Measurements from ENCODE around the gene ACP4.
"Not testable (repeated sequence)": the region's sequence is repeated elsewhere in the genome, so short reads cannot be mapped to it uniquely, and the experiment has no call there.

The ACP4 gene, protein sequence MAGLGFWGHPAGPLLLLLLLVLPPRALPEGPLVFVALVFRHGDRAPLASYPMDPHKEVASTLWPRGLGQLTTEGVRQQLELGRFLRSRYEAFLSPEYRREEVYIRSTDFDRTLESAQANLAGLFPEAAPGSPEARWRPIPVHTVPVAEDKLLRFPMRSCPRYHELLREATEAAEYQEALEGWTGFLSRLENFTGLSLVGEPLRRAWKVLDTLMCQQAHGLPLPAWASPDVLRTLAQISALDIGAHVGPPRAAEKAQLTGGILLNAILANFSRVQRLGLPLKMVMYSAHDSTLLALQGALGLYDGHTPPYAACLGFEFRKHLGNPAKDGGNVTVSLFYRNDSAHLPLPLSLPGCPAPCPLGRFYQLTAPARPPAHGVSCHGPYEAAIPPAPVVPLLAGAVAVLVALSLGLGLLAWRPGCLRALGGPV

GRCh38 chr19:50790396-50790795 lies at the start of gene ACP4:
Gene ACP4 (plus strand): TSS chr19:50790415. CDS start chr19:50790415, 0 bp downstream.
- no peak for ATAC-seq

DNA sequence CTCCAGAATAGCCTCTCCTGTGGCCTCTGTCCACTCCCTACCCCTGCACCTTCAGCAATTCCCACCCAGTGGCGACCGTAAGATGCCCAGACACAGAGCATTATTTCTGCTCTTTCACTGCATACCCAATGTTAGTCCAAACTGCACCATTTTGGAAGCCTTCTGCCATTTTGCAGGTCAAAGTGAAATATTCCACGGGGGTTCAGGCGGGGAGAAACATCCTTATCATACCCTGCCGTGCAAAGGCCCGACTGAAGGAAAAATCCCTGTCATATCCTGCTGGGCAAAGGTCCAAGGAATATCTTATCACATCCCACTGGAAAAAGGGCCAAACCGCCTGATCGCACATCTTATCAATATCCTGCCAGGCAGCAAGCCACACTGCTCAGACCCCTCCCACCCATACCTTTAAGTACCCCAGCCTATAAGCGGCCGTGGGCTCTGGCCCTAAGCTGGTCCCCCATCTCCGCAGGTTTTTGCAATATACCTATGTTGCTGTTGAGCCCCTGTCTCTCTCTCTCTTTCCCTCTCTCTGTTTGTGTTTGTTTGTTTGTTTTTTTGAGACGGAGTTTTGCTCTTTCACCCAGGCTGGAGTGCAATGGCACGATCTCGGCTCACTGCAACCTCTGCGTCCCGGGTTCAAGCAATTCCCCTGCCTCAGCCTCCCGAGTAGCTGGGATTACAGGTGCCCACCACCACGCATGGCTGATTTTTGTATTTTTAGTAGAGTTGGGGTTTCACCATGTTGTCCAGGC lies 48.9 kb upstream of the ACP4 start:
- ATAC-seq = no peak

DNA sequence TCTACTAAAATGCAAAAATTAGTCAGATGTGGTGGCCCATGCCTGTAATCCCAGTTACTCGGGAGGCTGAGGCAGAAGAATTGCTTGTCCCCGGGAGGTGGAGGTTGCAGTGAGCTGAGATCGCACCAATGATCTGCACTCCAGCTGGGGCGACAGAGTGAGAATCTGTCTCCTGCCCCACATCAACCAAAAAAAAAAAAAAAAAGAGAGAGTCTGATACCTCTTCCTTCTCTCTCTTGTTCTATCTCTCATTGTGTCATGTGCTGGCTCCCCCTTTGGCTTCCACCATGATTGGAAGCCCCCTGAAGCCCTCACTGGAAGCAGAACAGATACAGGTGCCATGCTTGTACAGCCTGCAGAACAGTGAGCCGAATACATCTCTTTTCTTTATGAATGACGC lies 46.7 kb upstream of the ACP4 start:
- no peak for ATAC-seq

GRCh38 chr19:50745221-50745620 lies 45.0 kb upstream of the ACP4 start:
- ATAC-seq = no peak

DNA sequence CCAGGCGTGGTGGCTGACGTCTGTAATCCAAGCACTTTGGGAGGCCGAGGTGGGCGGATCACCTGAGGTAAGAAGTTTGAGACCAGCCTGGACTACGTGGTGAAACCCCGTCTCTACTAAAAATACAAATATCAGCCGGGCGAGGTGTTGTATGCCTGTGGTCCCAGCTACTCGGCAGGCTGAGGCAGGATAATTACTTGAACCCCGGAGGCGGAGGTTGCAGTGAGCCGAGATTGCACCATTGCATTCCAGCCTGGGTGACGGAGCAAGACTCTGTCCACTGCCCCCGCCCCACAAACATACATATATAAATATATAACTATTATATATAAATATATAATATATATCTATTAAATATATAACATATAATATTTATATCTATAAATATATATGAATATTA lies 43.1 kb upstream of the ACP4 start:
- not testable (repeated sequence) for ATAC-seq

DNA sequence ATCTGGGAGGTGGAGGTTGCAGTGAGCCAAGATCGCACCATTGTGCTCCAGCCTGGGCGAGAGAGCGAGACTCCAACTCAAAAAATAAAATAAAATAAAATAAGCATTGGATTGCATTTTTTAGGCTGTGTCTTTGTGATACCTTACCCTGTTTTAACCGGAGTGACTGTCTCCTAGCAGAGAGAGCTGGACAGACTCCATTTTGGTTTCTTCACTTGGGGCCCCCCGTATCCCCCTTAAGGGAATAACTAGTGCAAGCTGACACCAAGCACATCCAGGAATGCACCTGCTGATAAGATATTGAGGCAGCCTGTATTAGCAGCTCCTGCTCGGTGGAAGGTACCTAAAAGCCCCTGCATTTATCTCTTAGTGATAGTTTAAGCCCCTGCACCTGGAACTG lies 40.7 kb upstream of the ACP4 start:
- ATAC-seq = no peak

DNA sequence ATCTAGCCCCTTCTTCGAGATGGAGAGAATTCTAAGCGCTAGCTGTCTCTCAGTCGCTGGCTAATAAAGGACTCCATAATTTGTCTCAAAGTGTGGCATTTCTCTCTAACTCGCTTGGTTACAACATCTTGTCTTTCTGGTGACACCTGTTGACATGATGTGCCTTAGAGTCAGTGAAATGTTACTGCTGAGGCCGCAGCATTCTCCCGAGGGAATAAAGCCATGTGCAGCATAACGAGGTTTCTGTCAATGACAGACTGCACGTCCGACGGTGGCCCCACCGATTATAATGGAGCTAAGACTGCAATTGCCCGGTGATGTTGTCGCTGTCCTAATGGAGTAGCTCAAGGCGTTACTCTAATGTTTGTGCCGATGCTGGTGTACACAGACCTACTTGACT lies 40.2 kb upstream of the ACP4 start:
- ATAC-seq = no peak

GRCh38 chr19:50753879-50754278 lies 36.3 kb upstream of the ACP4 start:
- no peak for ATAC-seq

DNA sequence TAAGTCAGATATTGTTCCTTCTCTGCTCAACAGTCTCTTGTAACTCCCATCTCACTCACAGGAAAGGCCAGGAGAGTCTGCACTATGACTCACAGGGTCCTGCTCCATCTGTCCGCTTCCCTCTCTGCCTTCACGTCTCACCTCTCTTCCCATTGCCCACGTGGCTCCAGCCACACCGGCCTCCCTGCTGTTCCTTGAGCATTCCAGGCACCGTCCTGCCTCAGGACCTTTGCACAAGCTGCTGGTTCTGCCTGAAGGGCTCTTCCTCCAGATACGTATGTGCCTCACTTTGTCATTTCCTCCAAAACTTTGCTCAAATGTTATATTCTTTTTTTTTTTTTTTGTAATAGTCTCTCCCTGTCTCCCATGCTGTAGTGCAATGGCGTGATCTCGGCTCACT lies 34.0 kb upstream of the ACP4 start:
- ATAC-seq = not testable (repeated sequence)

DNA sequence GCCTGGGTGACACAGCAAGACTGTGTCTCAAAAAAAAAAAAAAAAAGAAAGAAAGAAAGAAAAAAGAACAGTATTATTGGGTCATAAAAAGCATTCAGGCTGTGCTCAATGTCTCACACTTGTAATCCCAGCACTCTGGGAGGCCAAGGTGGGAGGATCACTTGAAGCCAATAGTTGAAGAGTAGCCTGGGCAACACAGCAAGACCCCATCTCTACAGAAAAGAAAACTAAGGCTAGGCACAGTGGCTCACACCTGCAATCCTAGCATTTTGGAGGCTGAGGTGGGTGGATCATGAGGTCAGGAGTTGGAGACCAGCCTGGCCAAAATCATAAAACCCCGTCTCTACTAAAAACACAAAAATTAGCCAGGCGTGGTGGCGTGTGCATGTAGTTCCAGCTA lies 32.6 kb upstream of the ACP4 start:
- ATAC-seq = not testable (repeated sequence)

DNA sequence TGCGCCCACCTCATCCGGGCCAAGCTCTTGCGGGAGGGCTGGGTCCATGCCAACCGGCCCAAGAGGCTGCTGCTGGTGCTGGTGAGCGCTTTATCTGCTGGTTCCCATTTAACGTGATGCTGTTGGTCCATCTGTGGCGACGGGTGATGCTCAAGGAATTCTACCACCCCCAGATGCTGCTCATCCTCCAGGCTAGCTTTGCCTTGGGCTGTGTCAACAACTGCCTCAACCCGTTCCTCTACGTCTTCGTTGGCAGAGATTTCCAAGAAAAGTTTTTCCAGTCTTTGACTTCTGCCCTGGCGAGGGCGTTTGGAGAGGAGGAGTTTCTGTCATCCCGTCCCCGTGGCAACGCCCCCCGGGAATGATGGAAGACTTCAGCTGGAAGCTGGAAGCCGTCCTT lies 31.1 kb upstream of the ACP4 start:
- ATAC-seq = not testable (repeated sequence)

GRCh38 chr19:50759886-50760285 lies 30.3 kb upstream of the ACP4 start:
- ATAC-seq = no peak

- ATAC-seq = not testable (repeated sequence)
Observed at GRCh38 chr19:50761501-50761900, 28.7 kb upstream of the ACP4 start.

GRCh38 chr19:50763521-50763920 lies 26.7 kb upstream of the ACP4 start:
- not testable (repeated sequence) for ATAC-seq

DNA sequence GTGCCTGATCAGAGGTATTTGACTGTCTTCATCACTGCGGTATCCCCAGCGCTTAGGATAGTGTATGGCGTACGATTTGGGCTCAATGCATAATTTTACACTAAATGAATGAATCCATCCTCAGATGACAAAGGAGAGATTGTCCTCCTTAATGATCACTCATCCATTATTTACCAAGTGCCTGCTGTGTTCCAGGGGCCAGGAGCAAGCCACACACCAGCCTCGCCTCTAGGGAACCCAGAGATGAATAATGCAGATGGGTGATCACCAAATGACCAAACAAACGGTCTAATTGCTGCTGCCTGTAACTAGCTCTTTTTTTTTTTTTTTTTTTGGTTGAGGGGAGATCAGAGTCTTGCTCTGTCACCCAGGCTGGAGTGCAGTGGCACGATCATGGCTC lies 25.8 kb upstream of the ACP4 start:
- no peak for ATAC-seq

- ATAC-seq = not testable (repeated sequence)
Observed at GRCh38 chr19:50766746-50767145, 23.5 kb upstream of the ACP4 start.

- not testable (repeated sequence) for ATAC-seq
Observed at GRCh38 chr19:50767263-50767662, 23.0 kb upstream of the ACP4 start.

DNA sequence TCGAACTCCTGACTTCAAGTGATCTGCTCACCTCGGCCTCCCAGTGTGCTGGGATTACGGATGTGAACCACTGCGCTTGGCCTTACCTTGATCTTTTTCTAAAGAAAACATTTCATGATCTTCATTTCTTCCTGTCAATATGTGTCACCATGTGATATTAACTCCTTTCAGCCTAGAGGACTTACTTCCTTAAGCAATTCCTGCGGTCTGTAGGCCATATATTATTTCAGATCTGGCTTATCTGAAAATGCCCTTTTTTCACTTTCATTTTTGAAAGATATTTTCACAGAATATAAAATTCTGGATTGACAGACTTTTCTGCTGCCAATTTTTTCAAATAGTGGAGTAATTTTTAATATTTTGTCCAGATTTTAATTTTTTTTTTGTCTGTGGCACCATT lies 21.9 kb upstream of the ACP4 start:
- no peak for ATAC-seq

- ATAC-seq = not testable (repeated sequence)
Observed at GRCh38 chr19:50770164-50770563, 20.1 kb upstream of the ACP4 start, which contains the start of gene GPR32. Gene GPR32 (plus strand): TSS chr19:50770464. CDS start chr19:50770601, 137 bp downstream.

DNA sequence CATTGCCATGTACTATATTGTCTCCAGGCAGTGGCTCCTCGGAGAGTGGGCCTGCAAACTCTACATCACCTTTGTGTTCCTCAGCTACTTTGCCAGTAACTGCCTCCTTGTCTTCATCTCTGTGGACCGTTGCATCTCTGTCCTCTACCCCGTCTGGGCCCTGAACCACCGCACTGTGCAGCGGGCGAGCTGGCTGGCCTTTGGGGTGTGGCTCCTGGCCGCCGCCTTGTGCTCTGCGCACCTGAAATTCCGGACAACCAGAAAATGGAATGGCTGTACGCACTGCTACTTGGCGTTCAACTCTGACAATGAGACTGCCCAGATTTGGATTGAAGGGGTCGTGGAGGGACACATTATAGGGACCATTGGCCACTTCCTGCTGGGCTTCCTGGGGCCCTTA lies 19.3 kb upstream of the ACP4 start:
- no peak for ATAC-seq

DNA sequence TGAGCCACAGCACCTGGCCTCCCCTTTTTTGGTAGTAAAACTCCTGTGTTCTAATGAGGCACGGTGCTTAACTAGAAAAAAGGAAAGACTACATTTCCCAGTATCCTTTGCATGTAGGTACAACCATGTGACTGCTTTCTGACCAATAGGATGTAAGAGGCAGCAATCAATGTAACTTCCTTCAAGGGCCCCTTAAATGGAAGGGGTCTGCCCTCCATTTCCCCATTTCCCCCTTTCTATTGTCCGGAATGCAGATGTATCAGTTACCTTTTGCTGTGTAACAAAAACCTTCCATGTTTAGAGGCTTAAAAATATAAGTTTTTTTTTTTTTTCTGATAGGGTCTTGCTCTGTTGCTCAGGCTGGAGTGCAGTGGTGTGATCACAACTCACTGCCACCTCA lies 17.7 kb upstream of the ACP4 start:
- no peak for ATAC-seq

DNA sequence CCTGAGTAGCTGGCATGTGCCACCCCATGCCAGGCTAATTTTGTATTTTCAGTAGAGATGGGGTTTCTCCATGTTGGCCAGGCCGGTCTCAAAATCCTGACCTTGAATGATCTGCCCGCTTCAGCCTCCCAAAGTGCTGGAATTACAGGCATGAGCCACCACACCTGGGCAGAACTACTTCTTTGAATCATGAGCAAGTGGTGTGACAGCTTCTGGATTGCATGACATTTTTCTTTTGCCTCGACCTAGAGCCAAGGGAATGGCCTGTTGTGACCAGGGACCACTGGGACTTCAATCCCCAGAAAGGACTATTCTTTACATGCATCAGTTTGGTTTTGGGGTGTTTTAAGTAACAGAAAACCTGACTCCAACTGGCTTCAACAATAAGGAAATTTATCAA lies 17.3 kb upstream of the ACP4 start:
- ATAC-seq = not testable (repeated sequence)

DNA sequence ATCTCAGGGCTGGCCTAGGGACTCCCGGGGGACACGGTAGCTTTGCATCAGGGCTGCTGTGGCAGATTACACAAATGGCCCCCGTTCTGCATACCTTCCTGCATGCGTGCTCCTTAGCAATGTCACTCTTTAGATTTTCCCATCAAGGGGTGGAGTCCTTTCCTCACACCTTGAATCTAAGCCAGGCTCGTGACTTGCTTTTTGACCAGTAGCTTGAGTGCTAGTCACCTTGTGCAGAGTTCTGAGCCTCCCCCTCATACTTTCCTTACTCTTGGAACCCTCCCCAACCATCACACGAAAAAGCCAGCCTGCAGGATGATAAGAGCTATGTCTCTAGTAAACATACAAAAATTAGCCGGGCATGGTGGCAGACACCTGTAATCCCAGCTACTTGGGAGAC lies 16.8 kb upstream of the ACP4 start:
- not testable (repeated sequence) for ATAC-seq

GRCh38 chr19:50776131-50776530 lies 14.1 kb upstream of the ACP4 start:
- ATAC-seq = no peak
